K562 (cell line): ENCODE results near the gene CTSV. TPM values are rescaled to one million over a fixed set of nuclear protein-coding genes. Genes with fewer than 3 reads are reported as not detected.
A peak's percentile ranks its signal among the peaks of the same experiment; 100 is the strongest.
"Not testable (repeated sequence)": the region's sequence is repeated elsewhere in the genome, so short reads cannot be mapped to it uniquely, and the experiment has no call there.

Experiments
- ATAC-seq: fragments of 200-7000 bp; cut with Tn5 transposase; 3 replicates; pipeline ENCODE4 v1.9.1; 2020; ENCODE audit warnings: moderate library complexity
- BruUV-seq: library from RNA; stranded (reverse); fragments of 400-500 nt; replicated peaks from 2 replicates; lab custom pipeline; 2021; lab: Mats Ljungman, UMichigan
- CTCF ChIA-PET: fragments of 300-600 bp; formaldehyde crosslinking; extraction: SDS; loops from one replicate; lab custom pipeline; 2021; ENCODE audit warnings: low intra/inter-chr PET ratio; lab: Yijun Ruan, JAX
- POLR2A ChIA-PET: fragments of 300-600, 350-650 bp; sonication (Branson Sonifier 250); formaldehyde crosslinking; extraction: SDS; loops from one replicate; lab custom pipeline; 2021; ENCODE audit warnings: antibody characterized with exemption, inconsistent platforms; lab: Yijun Ruan, JAX
- DNase-seq, 4 experiments: peaks; one replicate each; pipeline versions ENCODE4 v3.0.0 to v3.0.0-alpha.2; 2011 to 2018; ENCODE audit warnings: low spot score in 3 of 4, mixed read lengths in 3 of 4; ENCODE audit errors: extremely low read depth in 1 of 4
- FAIRE-seq: peaks from 2 replicates; lab custom pipeline; 2011; peaks lifted over from hg19 to GRCh38; lab: Jason Lieb, UNC
- H2AFZ ChIP-seq: 2 replicates; pipeline ENCODE4 v1.6.0; 2011; ENCODE audit warnings: low read depth, low read length, control low read depth, inconsistent platforms
- H3K27ac ChIP-seq: fragments of 200-600 bp; 3 replicates; pipeline ENCODE4 v1.8.0; 2011; ENCODE audit warnings: low read depth, mild to moderate bottlenecking, control low read depth, inconsistent platforms, low read length, moderate library complexity, mixed read lengths; ENCODE audit errors: extremely low read depth
- H3K27me3 ChIP-seq, 2 experiments: fragments of 300-600 bp in 1 of 2; 2 replicates in 1 of 2; 3 replicates in 1 of 2; pipeline versions ENCODE4 v1.6.0 to v1.8.0; 2011; ENCODE audit warnings: inconsistent platforms in 2 of 2, low read length in 2 of 2, mild to moderate bottlenecking in 1 of 2, mixed read lengths in 1 of 2, moderate library complexity in 1 of 2; ENCODE audit not compliant: control insufficient read depth in 2 of 2, insufficient read depth in 2 of 2
- H3K36me3 ChIP-seq: fragments of 300-600 bp; 3 replicates; pipeline ENCODE4 v1.8.0; 2011; ENCODE audit warnings: mild to moderate bottlenecking, low read length, inconsistent platforms; ENCODE audit not compliant: control insufficient read depth, insufficient read depth
- H3K4me1 ChIP-seq, 2 experiments: fragments of 200-600 bp in 1 of 2; replicated peaks in 1 of 2; 2 replicates in 1 of 2; 3 replicates in 1 of 2; pipeline versions ENCODE4 v1.5.1 to v1.8.0; 2011; ENCODE audit warnings: inconsistent platforms in 2 of 2, low read length in 2 of 2, mild to moderate bottlenecking in 1 of 2, mixed read lengths in 1 of 2, moderate library complexity in 1 of 2; ENCODE audit not compliant: control insufficient read depth in 2 of 2, insufficient read depth in 2 of 2
- H3K4me2 ChIP-seq: 2 replicates; pipeline ENCODE4 v1.6.1; 2011; ENCODE audit warnings: low read length, control low read depth, inconsistent platforms, mixed read lengths; ENCODE audit not compliant: insufficient read depth
- H3K4me3 ChIP-seq: fragments of 200-600 bp; sonication (generic), shearing (Covaris generic); 2 replicates; pipeline ENCODE4 v1.5.1; 2016; ENCODE audit warnings: control low read depth, inconsistent platforms
- H3K79me2 ChIP-seq: fragments of 200-600 bp; 3 replicates; pipeline ENCODE4 v1.8.0; 2011; ENCODE audit warnings: low read length, inconsistent platforms; ENCODE audit not compliant: control insufficient read depth, insufficient read depth
- H3K9ac ChIP-seq, 2 experiments: 2 replicates each; pipeline versions ENCODE4 v1.6.0 to v1.6.1; 2011; ENCODE audit warnings: low read depth in 2 of 2, low read length in 2 of 2, control low read depth in 1 of 2, inconsistent platforms in 1 of 2, mild to moderate bottlenecking in 1 of 2, mixed read lengths in 1 of 2; ENCODE audit not compliant: insufficient read depth in 1 of 2
- H3K9me1 ChIP-seq: one replicate; pipeline ENCODE4 v1.6.0; 2011; ENCODE audit warnings: inconsistent platforms, mild to moderate bottlenecking, low read length, moderate library complexity; ENCODE audit not compliant: control insufficient read depth, insufficient read depth
- H3K9me3 ChIP-seq: replicated peaks from 2 replicates; pipeline ENCODE4 v1.5.1; 2011; ENCODE audit warnings: low read depth, low read length, inconsistent platforms; ENCODE audit not compliant: control insufficient read depth, insufficient read depth
- H4K20me1 ChIP-seq: replicated peaks from 2 replicates; pipeline ENCODE4 v1.6.1; 2011; ENCODE audit warnings: low read length, inconsistent platforms, mixed read lengths; ENCODE audit not compliant: control insufficient read depth, insufficient read depth
- MAFG ChIP-seq: fragments of 450-650 bp; conservative IDR thresholded peaks from 2 replicates; pipeline ENCODE4 v1.6.1; 2016; ENCODE audit warnings: missing genetic modification characterization, missing compliant biosample characterization
- MIER1 ChIP-seq: fragments of 450-650 bp; IDR thresholded peaks from 2 replicates; pipeline ENCODE4 v1.6.1; 2016; ENCODE audit warnings: antibody characterized with exemption, mild to moderate bottlenecking, low read depth
- NRF1 ChIP-seq, 2 experiments: fragments of 450-650 bp; IDR thresholded peaks in 1 of 2; conservative IDR thresholded peaks in 1 of 2; 2 replicates each; pipeline ENCODE4 v1.6.1; 2014; ENCODE audit warnings: mild to moderate bottlenecking in 2 of 2
- PCBP1 ChIP-seq: fragments of 200-400 bp; formaldehyde crosslinking; IDR thresholded peaks from 2 replicates; pipeline ENCODE4 v1.6.1; 2018; ENCODE audit warnings: mild to moderate bottlenecking, low read depth, low read length; ENCODE audit not compliant: poor library complexity, severe bottlenecking
- PRDM10 ChIP-seq: fragments of 450-650 bp; IDR thresholded peaks from 2 replicates; pipeline ENCODE4 v1.6.1; 2018; ENCODE audit not compliant: partially characterized antibody
- RHOXF2B ChIP-seq: fragments of 250-450 bp; sonication (Bioruptor Pico); conservative IDR thresholded peaks from 2 replicates; pipeline ENCODE4 v1.5.1; 2021
- TFAM ChIP-seq: fragments of 250-450 bp; sonication (Bioruptor Pico); conservative IDR thresholded peaks from 2 replicates; pipeline ENCODE4 v1.5.0; 2021; ENCODE audit warnings: mild to moderate bottlenecking, moderate library complexity
- ZNF253 ChIP-seq: fragments of 250-450 bp; sonication (Bioruptor Pico); conservative IDR thresholded peaks from 2 replicates; pipeline ENCODE4 v1.6.1; 2021; ENCODE audit warnings: mild to moderate bottlenecking
- WGBS: fragments of 100-300 bp; shearing (Covaris generic); methylation state at CpG from one replicate; pipeline ENCODE4 v1.1.6; 2016; ENCODE audit warnings: low coverage, mixed read lengths; ENCODE audit not compliant: insufficient coverage; ENCODE audit errors: missing lambda C conversion rate; 5-methylcytosine and 5-hydroxymethylcytosine counted together
- in situ Hi-C: fragments of 300-500 bp; cut with MboI; formaldehyde crosslinking; loops from 4 replicates; pipeline ENCODE4 v1.15.0; 2018; ENCODE audit warnings: inconsistent platforms, mixed read lengths
- intact Hi-C: fragments of 100-400 bp; cut with micrococcal nuclease; formaldehyde crosslinking; loops from 2 replicates; pipeline ENCODE4 v1.14.2; 2022
- polyA plus RNA-seq, 8 experiments: library from polyadenylated mRNA; depleted of rRNA in 4 of 8; stranded (reverse) in 5 of 8; unstranded in 3 of 8; fragments of >200 nt; fragmentation: Nextera tagmentation in 2 of 8; fragmentation: Illumina TruSeq in 1 of 8; extraction: Ambion mirVana in 2 of 8; extraction: Trizol in 1 of 8; gene quantifications; 2 replicates each; pipeline versions ENCODE4 v1.2.1 to v1.2.3, GENCODE V29; 2011 to 2014; ENCODE audit warnings: inconsistent platforms in 1 of 8, missing spikeins in 1 of 8
- total RNA-seq, 7 experiments: library from RNA; depleted of rRNA in 6 of 7; stranded (reverse); fragments of >200 nt in 6 of 7; fragmentation: Illumina TruSeq in 2 of 7; extraction: Trizol in 2 of 7; gene quantifications; 2 replicates each; pipeline versions ENCODE4 v1.2.1 to v1.2.3, GENCODE V29; 2011 to 2021; ENCODE audit warnings: low replicate concordance in 1 of 7

CTSV gene
- total and polyA plus RNA-seq, 9 of the 15 experiments (the other 6 are each of a cell fraction or from before 2014, with no cell fraction given): 0.06 to 0.39 (median 0.16) TPM; not detected in 3

GRCh38 chr9:97055891-97056290 is 16.9 kb upstream of the CTSV start:
- H3K4me3 ChIP-seq, H3K9me1 ChIP-seq, H3K79me2 ChIP-seq, H3K9ac ChIP-seq, H3K27ac ChIP-seq, CTCF ChIA-PET, H3K36me3 ChIP-seq, FAIRE-seq, DNase-seq, intact Hi-C loops, ATAC-seq, H4K20me1 ChIP-seq, in situ Hi-C loops, H3K9me3 ChIP-seq, BruUV-seq, H2AFZ ChIP-seq, POLR2A ChIA-PET, H3K4me2 ChIP-seq, H3K4me1 ChIP-seq: not testable (repeated sequence)
- WGBS: 6% methylated on average over 11 of the region's 13 CpGs
- peaks cover 9 to 22% of the 10 kb centered on the region in 2 experiments for H3K27me3 ChIP-seq

GRCh38 chr9:97053717-97054116 is 14.8 kb upstream of the CTSV start:
- H4K20me1 ChIP-seq: no peaks in the 10 kb centered on the region
- no peak overlapping the region for H3K4me2 ChIP-seq
- H3K79me2 ChIP-seq: no peaks in the 10 kb centered on the region
- no peaks in the 10 kb centered on the region for H3K36me3 ChIP-seq
- BruUV-seq: no TSS peak
- POLR2A ChIA-PET: no interaction called here
- 0% methylated on average over 3 of the region's 3 CpGs for WGBS
- no peak overlapping the region for H2AFZ ChIP-seq
- intact Hi-C loops: no loop called here
- DNase-seq (no peak), FAIRE-seq (no peak), ATAC-seq (no peak)
- H3K9me1 ChIP-seq: no peaks in the 10 kb centered on the region
- no peak overlapping the region for H3K4me3 ChIP-seq
- TF ChIP-seq RHOXF2B (no peak), PRDM10 (peak; percentile 31), ZNF253 (CRISPR knock-in tag) (no peak), PCBP1 (no peak), TFAM (CRISPR knock-in tag) (no peak), NRF1 (conservative IDR thresholded peaks at IDR 0.05 in 1 of 2, IDR thresholded peaks at IDR 0.05 in 1 of 2) (no peak), MAFG (tag) (no peak), MIER1 (no peak)
- no peaks in the 10 kb centered on the region for H3K4me1 ChIP-seq
- CTCF ChIA-PET: no interaction called here
- no peak overlapping the region for H3K27ac ChIP-seq
- H3K27me3 ChIP-seq: peaks cover 9 to 20% of the 10 kb centered on the region in 2 experiments
- no peaks in the 10 kb centered on the region; the same call in 1 of the 2 replicates for H3K9me3 ChIP-seq
- in situ Hi-C loops: no loop called here
- no peak overlapping the region for H3K9ac ChIP-seq
